Measurements from ENCODE around the gene LSM5. TPM values are rescaled to one million over a fixed set of nuclear protein-coding genes. Genes with fewer than 3 reads are reported as not detected.

LSM5 gene
- total RNA-seq, 1 experiment from 2014 or later: 109 TPM

DNA sequence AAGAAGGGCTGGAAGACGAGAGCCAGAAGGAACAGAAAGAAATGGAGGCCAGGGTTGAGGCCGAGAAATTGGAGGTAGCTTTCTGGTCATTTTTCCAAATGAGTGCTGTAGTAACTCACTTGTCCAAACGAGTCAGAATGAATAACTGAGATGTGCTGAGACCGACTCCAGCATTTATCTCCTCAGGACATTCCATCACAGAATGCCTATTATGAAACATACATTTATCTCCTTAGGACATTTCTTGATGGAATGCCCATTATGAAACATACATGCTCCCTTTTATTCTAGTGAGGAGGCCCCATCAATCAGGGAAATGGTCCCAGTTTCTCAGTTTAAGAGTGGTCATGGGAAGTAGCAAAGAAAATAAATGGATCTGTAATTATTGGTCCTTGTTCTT is 21.6 kb upstream of the LSM5 start:
- TF ChIP-seq EZH2 (IDR thresholded peaks at IDR 0.05; ENCODE audit: borderline replicate concordance, low read depth, low read length, poor library complexity, severe bottlenecking): no peak
- TF ChIP-seq, protein P1, sequence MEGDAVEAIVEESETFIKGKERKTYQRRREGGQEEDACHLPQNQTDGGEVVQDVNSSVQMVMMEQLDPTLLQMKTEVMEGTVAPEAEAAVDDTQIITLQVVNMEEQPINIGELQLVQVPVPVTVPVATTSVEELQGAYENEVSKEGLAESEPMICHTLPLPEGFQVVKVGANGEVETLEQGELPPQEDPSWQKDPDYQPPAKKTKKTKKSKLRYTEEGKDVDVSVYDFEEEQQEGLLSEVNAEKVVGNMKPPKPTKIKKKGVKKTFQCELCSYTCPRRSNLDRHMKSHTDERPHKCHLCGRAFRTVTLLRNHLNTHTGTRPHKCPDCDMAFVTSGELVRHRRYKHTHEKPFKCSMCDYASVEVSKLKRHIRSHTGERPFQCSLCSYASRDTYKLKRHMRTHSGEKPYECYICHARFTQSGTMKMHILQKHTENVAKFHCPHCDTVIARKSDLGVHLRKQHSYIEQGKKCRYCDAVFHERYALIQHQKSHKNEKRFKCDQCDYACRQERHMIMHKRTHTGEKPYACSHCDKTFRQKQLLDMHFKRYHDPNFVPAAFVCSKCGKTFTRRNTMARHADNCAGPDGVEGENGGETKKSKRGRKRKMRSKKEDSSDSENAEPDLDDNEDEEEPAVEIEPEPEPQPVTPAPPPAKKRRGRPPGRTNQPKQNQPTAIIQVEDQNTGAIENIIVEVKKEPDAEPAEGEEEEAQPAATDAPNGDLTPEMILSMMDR (conservative IDR thresholded peaks at IDR 0.05; ENCODE audit: low read depth, low read length): no peak
- POLR2A ChIA-PET (ENCODE audit: low non-redundant PET): no interaction called here
- Histone ChIP-seq H3K4me1 (ENCODE audit: insufficient read depth, low read length, poor library complexity, severe bottlenecking) (no peaks in the 10 kb centered on the region), H3K9me3 (ENCODE audit: low read depth, low read length, poor library complexity, severe bottlenecking) (no peaks in the 10 kb centered on the region), H3K36me3 (ENCODE audit: insufficient read depth, low read length, poor library complexity, severe bottlenecking) (no peaks in the 10 kb centered on the region), H3K27me3 (replicated peaks; ENCODE audit: insufficient read depth, low read depth, low read length, poor library complexity) (no peaks in the 10 kb centered on the region), H3K4me3 (ENCODE audit: low read depth, low read length, poor library complexity, severe bottlenecking) (no peak overlapping the region), H3K27ac (ENCODE audit: low read depth, low read length, poor library complexity, severe bottlenecking) (no peak overlapping the region)
- no peak for DNase-seq (ENCODE audit: low spot score)
- intact Hi-C loops (cut with micrococcal nuclease; ENCODE audit: unreplicated experiment): no loop called here
- CTCF ChIA-PET: no interaction called here
- BruUV-seq (replicated peaks): no TSS peak

DNA sequence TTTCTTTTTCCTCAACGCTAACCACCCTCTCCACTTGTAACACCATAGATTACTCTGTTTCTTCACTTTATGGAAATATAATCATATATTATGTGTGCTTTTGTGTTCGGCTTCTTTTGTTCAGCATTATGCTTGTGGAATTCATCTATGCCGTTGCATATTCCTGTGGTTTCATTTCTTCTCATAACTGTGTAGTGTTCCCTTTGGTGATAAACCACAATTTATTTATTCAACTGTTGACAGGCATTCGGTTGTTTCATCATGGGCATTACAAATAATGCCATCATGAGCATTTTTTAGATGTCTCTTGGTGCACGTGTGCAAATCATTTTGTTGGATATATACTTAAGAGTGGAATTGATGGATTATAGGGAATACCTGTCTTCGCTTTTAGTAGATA is 17.2 kb upstream of the LSM5 start:
- Histone ChIP-seq H3K36me3 (ENCODE audit: insufficient read depth, low read length, poor library complexity, severe bottlenecking) (no peaks in the 10 kb centered on the region), H3K27ac (ENCODE audit: low read depth, low read length, poor library complexity, severe bottlenecking) (no peak overlapping the region), H3K9me3 (ENCODE audit: low read depth, low read length, poor library complexity, severe bottlenecking) (no peaks in the 10 kb centered on the region), H3K4me1 (ENCODE audit: insufficient read depth, low read length, poor library complexity, severe bottlenecking) (no peaks in the 10 kb centered on the region), H3K27me3 (replicated peaks; ENCODE audit: insufficient read depth, low read depth, low read length, poor library complexity) (no peaks in the 10 kb centered on the region), H3K4me3 (ENCODE audit: low read depth, low read length, poor library complexity, severe bottlenecking) (no peak overlapping the region)
- POLR2A ChIA-PET (ENCODE audit: low non-redundant PET): no interaction called here
- no peak for TF ChIP-seq EZH2 (IDR thresholded peaks at IDR 0.05; ENCODE audit: borderline replicate concordance, low read depth, low read length, poor library complexity, severe bottlenecking)
- TF ChIP-seq, protein P1 (conservative IDR thresholded peaks at IDR 0.05; ENCODE audit: low read depth, low read length): no peak
- no TSS peak for BruUV-seq (replicated peaks)
- CTCF ChIA-PET: no interaction called here
- intact Hi-C loops (cut with micrococcal nuclease; ENCODE audit: unreplicated experiment): no loop called here
- no peak for DNase-seq (ENCODE audit: low spot score)

DNA sequence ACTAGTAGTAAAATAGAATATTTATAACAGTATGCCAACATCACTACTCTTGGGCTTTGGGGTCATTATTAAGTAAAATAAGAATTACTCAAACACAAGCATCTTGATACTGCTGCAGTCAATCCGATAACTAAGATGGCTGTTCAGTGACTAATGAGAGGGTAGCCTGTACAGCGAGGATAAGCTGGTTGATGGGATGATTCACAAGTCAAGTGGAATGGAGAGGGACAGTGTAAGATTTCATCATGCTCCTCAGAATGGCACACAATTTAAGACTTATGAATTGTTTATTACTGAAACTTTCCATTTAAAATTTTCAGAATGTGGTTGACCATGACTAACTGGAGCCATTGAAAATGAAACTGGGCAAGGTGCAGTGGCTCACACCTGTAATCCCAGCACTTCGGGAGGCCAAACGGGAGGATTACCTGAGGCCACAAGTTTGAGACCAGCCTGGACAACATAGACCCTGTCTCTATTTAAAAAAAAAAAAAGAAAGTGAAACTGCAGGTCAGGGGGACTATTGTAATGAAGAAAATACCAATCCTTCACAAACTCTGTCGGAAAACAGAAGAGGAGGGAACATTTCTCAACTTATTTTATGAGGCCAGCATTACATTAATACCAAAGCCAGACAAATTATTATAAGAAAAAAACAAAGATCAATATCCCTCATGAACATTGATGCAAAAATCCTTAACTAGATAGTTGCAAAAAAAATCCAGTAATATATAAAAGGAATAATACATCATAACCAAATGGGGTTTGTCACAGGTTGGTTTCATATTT is 16.3 kb upstream of the LSM5 start:
- H3K4me1 ChIP-seq (ENCODE audit: insufficient read depth, low read length, poor library complexity, severe bottlenecking): peaks cover under 1% of the 10 kb centered on the region
- BruUV-seq (replicated peaks): no TSS peak
- POLR2A ChIA-PET (ENCODE audit: low non-redundant PET): interaction anchor here (0.5 kb wide), 2 partner anchors 11 to 12 kb away, joined by 5 read pairs; partner anchors contain the start of gene AVL9
- no peak overlapping the region for H3K4me3 ChIP-seq (ENCODE audit: low read depth, low read length, poor library complexity, severe bottlenecking)
- no peaks in the 10 kb centered on the region for H3K9me3 ChIP-seq (ENCODE audit: low read depth, low read length, poor library complexity, severe bottlenecking)
- CTCF ChIA-PET: no interaction called here
- no peaks in the 10 kb centered on the region for H3K27me3 ChIP-seq (replicated peaks; ENCODE audit: insufficient read depth, low read depth, low read length, poor library complexity)
- intact Hi-C loops (cut with micrococcal nuclease; ENCODE audit: unreplicated experiment): no loop called here
- H3K27ac ChIP-seq (ENCODE audit: low read depth, low read length, poor library complexity, severe bottlenecking): no peak overlapping the region
- DNase-seq (ENCODE audit: low spot score): peak; percentile 39
- TF ChIP-seq, protein P1 (conservative IDR thresholded peaks at IDR 0.05; ENCODE audit: low read depth, low read length): no peak
- TF ChIP-seq EZH2 (IDR thresholded peaks at IDR 0.05; ENCODE audit: borderline replicate concordance, low read depth, low read length, poor library complexity, severe bottlenecking): no peak
- H3K36me3 ChIP-seq (ENCODE audit: insufficient read depth, low read length, poor library complexity, severe bottlenecking): no peaks in the 10 kb centered on the region
